H1 (cell line): ENCODE measurements around the gene TM2D1. TPM values are rescaled to one million over a fixed set of nuclear protein-coding genes. Genes with fewer than 3 reads are reported as not detected.

Experiments
- CTCF ChIA-PET: fragments of 300-600 bp; sonication (Branson Sonifier 250); formaldehyde crosslinking; loops from one replicate; lab custom pipeline; 2021; ENCODE audit not compliant: partially characterized antibody; lab: Charles Lee
- POLR2A ChIA-PET: fragments of 300-600 bp; sonication (Branson Sonifier 250); formaldehyde crosslinking; loops from one replicate; lab custom pipeline; 2021; ENCODE audit warnings: inconsistent platforms; ENCODE audit not compliant: partially characterized antibody; lab: Charles Lee
- DNase-seq, 2 experiments: peaks; one replicate each; pipeline versions ENCODE4 v3.0.0 to v3.0.0-alpha.2; 2010 to 2022; ENCODE audit warnings: low spot score in 2 of 2, low read depth in 1 of 2, mixed read lengths in 1 of 2
- FAIRE-seq: peaks from 2 replicates; lab custom pipeline; 2011; peaks lifted over from hg19 to GRCh38; lab: Jason Lieb, UNC
- H2AFZ ChIP-seq: 2 replicates; pipeline ENCODE4 v1.8.1; 2012; ENCODE audit warnings: low read length, inconsistent platforms
- H2AK5ac ChIP-seq: 2 replicates; pipeline ENCODE4 v1.6.1; 2013; ENCODE audit warnings: low read depth, low read length
- H2BK120ac ChIP-seq: replicated peaks from 2 replicates; pipeline ENCODE3; 2013; ENCODE audit warnings: low read depth, low read length, inconsistent platforms
- H2BK12ac ChIP-seq: 2 replicates; pipeline ENCODE4 v1.6.1; 2013; ENCODE audit warnings: low read depth, low read length
- H2BK15ac ChIP-seq: 2 replicates; pipeline ENCODE4 v1.6.1; 2013; ENCODE audit warnings: low read length
- H2BK20ac ChIP-seq: 2 replicates; pipeline ENCODE4 v1.6.1; 2013; ENCODE audit warnings: low read length
- H2BK5ac ChIP-seq: 2 replicates; pipeline ENCODE4 v1.6.1; 2013; ENCODE audit warnings: low read depth, low read length
- H3K14ac ChIP-seq: 2 replicates; pipeline ENCODE4 v1.6.1; 2013; ENCODE audit warnings: inconsistent platforms; ENCODE audit not compliant: insufficient read length
- H3K18ac ChIP-seq: 2 replicates; pipeline ENCODE4 v1.6.1; 2013; ENCODE audit warnings: low read length; ENCODE audit errors: extremely low read depth
- H3K23ac ChIP-seq: 2 replicates; pipeline ENCODE4 v1.6.1; 2013; ENCODE audit warnings: inconsistent platforms; ENCODE audit not compliant: insufficient read length
- H3K23me2 ChIP-seq: 2 replicates; pipeline ENCODE4 v1.6.1; 2013; ENCODE audit warnings: low read depth, low read length
- H3K27ac ChIP-seq: 2 replicates; pipeline ENCODE4 v1.6.1; 2011; ENCODE audit warnings: low read depth, low read length, inconsistent platforms
- H3K27me3 ChIP-seq, 4 experiments: replicated peaks in 1 of 4; 1 replicate in 1 of 4; 2 replicates in 3 of 4; pipeline versions ENCODE4 v1.6.1 to v1.8.1; 2011 to 2013; ENCODE audit warnings: low read length in 3 of 4, mild to moderate bottlenecking in 3 of 4, inconsistent platforms in 2 of 4, mixed read lengths in 2 of 4, moderate library complexity in 1 of 4; ENCODE audit not compliant: control insufficient read depth in 3 of 4, insufficient read depth in 3 of 4; ENCODE audit errors: extremely low read depth in 1 of 4
- H3K36me3 ChIP-seq, 4 experiments: 2 replicates each; pipeline versions ENCODE4 v1.6.1 to v1.8.1; 2011 to 2013; ENCODE audit warnings: mild to moderate bottlenecking in 4 of 4, low read length in 3 of 4, moderate library complexity in 2 of 4, control low read depth in 1 of 4, inconsistent platforms in 1 of 4; ENCODE audit not compliant: insufficient read depth in 4 of 4, control insufficient read depth in 2 of 4
- H3K4ac ChIP-seq: replicated peaks from 2 replicates; pipeline ENCODE3; 2013; ENCODE audit warnings: low read length, low read depth, mixed read lengths, inconsistent platforms; ENCODE audit not compliant: insufficient read length
- H3K4me1 ChIP-seq, 4 experiments: replicated peaks in 1 of 4; 1 replicate in 1 of 4; 2 replicates in 3 of 4; pipeline versions ENCODE4 v1.6.1 to v1.8.1; 2011 to 2013; ENCODE audit warnings: low read length in 3 of 4, inconsistent platforms in 2 of 4, mixed read lengths in 1 of 4; ENCODE audit not compliant: insufficient read depth in 4 of 4, control insufficient read depth in 3 of 4
- H3K4me2 ChIP-seq, 2 experiments: 2 replicates each; pipeline versions ENCODE4 v1.6.1 to v1.8.1; 2011 to 2013; ENCODE audit warnings: low read depth in 2 of 2, low read length in 2 of 2, control low read depth in 1 of 2, inconsistent platforms in 1 of 2, mild to moderate bottlenecking in 1 of 2; ENCODE audit not compliant: insufficient read depth in 1 of 2
- H3K4me3 ChIP-seq, 4 experiments: fragments of 200-600, 300-600 bp in 1 of 4; sonication (generic), shearing (Covaris generic), sonication (Bioruptor Twin) in 1 of 4; 2 replicates each; pipeline versions ENCODE4 v1.5.1 to v1.8.1; 2011 to 2016; ENCODE audit warnings: low read length in 4 of 4, low read depth in 3 of 4, control low read depth in 2 of 4, inconsistent platforms in 2 of 4, mild to moderate bottlenecking in 2 of 4, mixed read lengths in 1 of 4, moderate library complexity in 1 of 4; ENCODE audit not compliant: insufficient read depth in 2 of 4; ENCODE audit errors: extremely low read depth in 1 of 4
- H3K56ac ChIP-seq: replicated peaks from 2 replicates; pipeline ENCODE3; 2013; ENCODE audit warnings: low read depth, mild to moderate bottlenecking, mixed read lengths, low read length, inconsistent platforms; ENCODE audit not compliant: insufficient read length
- H3K79me1 ChIP-seq: 2 replicates; pipeline ENCODE4 v1.6.1; 2013; ENCODE audit warnings: low read depth, low read length, control low read depth
- H3K79me2 ChIP-seq, 2 experiments: 2 replicates each; pipeline versions ENCODE4 v1.6.1 to v1.8.1; 2012 to 2013; ENCODE audit warnings: low read length in 2 of 2, mild to moderate bottlenecking in 2 of 2, inconsistent platforms in 1 of 2; ENCODE audit not compliant: insufficient read depth in 2 of 2, control insufficient read depth in 1 of 2
- H3K9ac ChIP-seq, 4 experiments: replicated peaks in 1 of 4; 1 replicate in 1 of 4; 2 replicates in 3 of 4; pipeline versions ENCODE4 v1.6.1 to v1.8.1; 2011 to 2013; ENCODE audit warnings: low read depth in 3 of 4, low read length in 3 of 4, control low read depth in 2 of 4, mild to moderate bottlenecking in 2 of 4, moderate library complexity in 2 of 4, inconsistent platforms in 1 of 4; ENCODE audit errors: extremely low read depth in 1 of 4
- H3K9me3 ChIP-seq, 2 experiments: 2 replicates each; pipeline versions ENCODE4 v1.6.1 to v1.8.1; 2012 to 2013; ENCODE audit warnings: mild to moderate bottlenecking in 2 of 2, moderate library complexity in 2 of 2, control low read depth in 1 of 2, inconsistent platforms in 1 of 2, low read depth in 1 of 2, low read length in 1 of 2, mixed read lengths in 1 of 2; ENCODE audit not compliant: insufficient read depth in 2 of 2
- H4K20me1 ChIP-seq, 2 experiments: replicated peaks in 1 of 2; 2 replicates each; pipeline versions ENCODE3 to v1.8.1; 2011 to 2013; ENCODE audit warnings: inconsistent platforms in 2 of 2, low read length in 2 of 2, mild to moderate bottlenecking in 1 of 2; ENCODE audit not compliant: insufficient read depth in 2 of 2, control insufficient read depth in 1 of 2
- H4K5ac ChIP-seq: 2 replicates; pipeline ENCODE4 v1.6.1; 2013; ENCODE audit warnings: low read length, low read depth, mixed read lengths, inconsistent platforms; ENCODE audit not compliant: insufficient read length
- H4K8ac ChIP-seq: 2 replicates; pipeline ENCODE4 v1.8.0; 2013; ENCODE audit warnings: mild to moderate bottlenecking, moderate library complexity, low read length, inconsistent platforms; ENCODE audit not compliant: insufficient read depth; ENCODE audit errors: extremely low read depth
- H4K91ac ChIP-seq: replicated peaks from 2 replicates; pipeline ENCODE3; 2013; ENCODE audit warnings: low read length, mixed read lengths, inconsistent platforms; ENCODE audit not compliant: insufficient read length
- SP1 ChIP-seq: IDR thresholded peaks from 2 replicates; pipeline ENCODE4 v1.6.1; 2011; ENCODE audit warnings: low read depth, low read length
- TAF1 ChIP-seq: IDR thresholded peaks from 2 replicates; pipeline ENCODE4 v1.6.1; 2011; ENCODE audit warnings: mild to moderate bottlenecking, low read depth, low read length
- WGBS, 2 experiments: shearing (Covaris generic) in 1 of 2; methylation state at CpG; one replicate each; pipeline versions ENCODE4 v1.1.6 to v1.1.7; 2013 to 2015; ENCODE audit warnings: low lambda C conversion rate in 2 of 2, mixed read lengths in 2 of 2, inconsistent platforms in 1 of 2, low coverage in 1 of 2, missing lambda C conversion rate in 1 of 2; ENCODE audit not compliant: insufficient replicate concordance in 2 of 2, insufficient coverage in 1 of 2, insufficient read length in 1 of 2; ENCODE audit errors: extremely low coverage in 1 of 2, missing lambda C conversion rate in 1 of 2; 5-methylcytosine and 5-hydroxymethylcytosine counted together
- polyA plus RNA-seq, 7 experiments: library from polyadenylated mRNA; depleted of rRNA in 3 of 7; stranded (reverse) in 5 of 7; unstranded in 2 of 7; fragments of >200 nt in 5 of 7; fragments of 200-250 nt in 2 of 7; gene quantifications; 1 replicate in 5 of 7; 2 replicates in 1 of 7; 4 replicates in 1 of 7; pipeline versions ENCODE4 v1.2.1 to v1.2.3, GENCODE V29; 2011 to 2013; ENCODE audit warnings: missing spikeins in 2 of 7, mixed read lengths in 2 of 7
- total RNA-seq: library from RNA; stranded (reverse); fragmentation: NEBNext Ultra II Directional; extraction: Animal tissue kit (Norgen Biotek cat#: 25700); gene quantifications from 2 replicates; pipeline ENCODE4 v1.2.1, GENCODE V29; 2021

Gene TM2D1
- total and polyA plus RNA-seq, 2 of the 8 experiments (the other 6 are each of a cell fraction or from before 2014, with no cell fraction given) = 17.7 to 20.5 TPM

GRCh38 chr1:61638296-61638695 is 86.6 kb downstream of the TM2D1 start:
- H3K4ac ChIP-seq = no peak overlapping the region
- no peak overlapping the region for H3K4me2 ChIP-seq
- no peak overlapping the region for H3K23ac ChIP-seq
- no peaks in the 10 kb centered on the region for H4K20me1 ChIP-seq
- FAIRE-seq = peak; percentile 28
- H3K9me3 ChIP-seq = no peaks in the 10 kb centered on the region
- no peak overlapping the region for H2AFZ ChIP-seq
- no peak overlapping the region for H3K14ac ChIP-seq
- no peak overlapping the region for H4K91ac ChIP-seq
- peaks cover 2 to 8% (median 6%) of the 10 kb centered on the region in 4 experiments; a peak in 3 of 7 replicates for H3K4me1 ChIP-seq
- no peak overlapping the region for H2BK120ac ChIP-seq
- no peak overlapping the region for H3K56ac ChIP-seq
- no peak overlapping the region for H3K18ac ChIP-seq
- no peaks in the 10 kb centered on the region for H3K79me1 ChIP-seq
- peaks cover 0 to 6% (median 0%) of the 10 kb centered on the region in 4 experiments; a peak in 1 of 7 replicates for H3K27me3 ChIP-seq
- POLR2A ChIA-PET = no interaction called here
- no peak overlapping the region for H4K5ac ChIP-seq
- 98% methylated on average over 2 of the region's 2 CpGs; no CpG with 5 or more reads in 1 of the 2 experiments for WGBS, 2 experiments
- no peak overlapping the region for H2BK12ac ChIP-seq
- no peak for DNase-seq
- H4K8ac ChIP-seq = no peak overlapping the region
- H3K36me3 ChIP-seq = no peaks in the 10 kb centered on the region
- no peak overlapping the region for H3K4me3 ChIP-seq
- H3K9ac ChIP-seq = no peak overlapping the region
- H2BK5ac ChIP-seq = no peak overlapping the region
- CTCF ChIA-PET = no interaction called here
- H3K79me2 ChIP-seq = no peaks in the 10 kb centered on the region
- TF ChIP-seq SP1 (no peak), TAF1 (no peak)
- H2BK15ac ChIP-seq = no peak overlapping the region
- H3K27ac ChIP-seq = no peak overlapping the region
- H2BK20ac ChIP-seq = no peak overlapping the region
- H2AK5ac ChIP-seq = no peak overlapping the region
- H3K23me2 ChIP-seq = no peaks in the 10 kb centered on the region
